Myocyte (in vitro differentiated cells): ENCODE data around the gene PNMA6E. TPM values are rescaled to one million over a fixed set of nuclear protein-coding genes. Genes with fewer than 3 reads are reported as not detected.

ENCODE experiments used
- DNase-seq: peaks from one replicate; pipeline ENCODE4 v3.0.0-alpha.2; 2012; ENCODE audit warnings: low read depth
- total RNA-seq: library from RNA; depleted of rRNA; stranded (reverse); fragments of >200 nt; gene quantifications from 2 replicates; pipeline ENCODE4 v1.2.3, GENCODE V29; 2014

The PNMA6E gene
- total RNA-seq, 1 donor from 2014 or later: not detected

DNA sequence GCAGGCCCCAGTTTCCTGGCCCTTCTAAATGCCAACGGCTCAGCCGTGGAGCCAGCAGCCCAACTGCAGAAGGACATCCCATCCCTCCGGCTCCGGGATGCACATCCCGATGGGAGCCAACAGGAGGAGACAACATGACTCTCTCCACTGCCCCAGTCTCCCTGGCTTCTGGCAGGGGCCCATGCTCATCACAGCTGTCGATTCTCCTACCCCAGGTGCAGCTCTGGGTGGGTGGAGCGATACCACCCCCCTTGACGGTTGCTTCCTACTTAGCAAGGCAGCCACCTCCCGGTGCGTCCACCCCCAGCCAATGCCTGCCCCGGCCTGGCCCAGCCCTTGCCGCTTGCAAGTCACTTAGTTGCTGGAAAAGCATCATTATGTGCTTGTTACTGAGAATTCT, 47.7 kb downstream of the PNMA6E start:
- DNase-seq: no peak

DNA sequence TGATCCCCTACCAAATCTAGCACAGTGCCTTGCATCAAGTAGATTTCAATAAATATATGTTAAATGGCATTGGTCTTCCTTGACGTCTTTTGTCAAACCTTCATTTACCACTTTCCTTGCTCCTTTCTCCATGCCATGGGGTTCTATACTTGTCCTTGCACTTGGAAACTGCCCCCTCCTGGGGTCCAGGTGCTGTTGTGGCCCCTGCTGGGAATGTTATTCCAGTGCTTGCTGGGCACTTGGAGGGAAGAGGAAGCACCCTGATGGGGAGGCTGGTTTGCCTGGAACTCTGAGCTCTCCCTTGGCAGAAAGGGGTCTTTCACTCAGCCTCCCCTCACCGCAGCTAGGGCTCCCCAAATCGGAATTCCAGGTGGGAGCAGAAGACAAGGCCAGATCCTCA, 48.3 kb downstream of the PNMA6E start:
- DNase-seq: no peak

DNA sequence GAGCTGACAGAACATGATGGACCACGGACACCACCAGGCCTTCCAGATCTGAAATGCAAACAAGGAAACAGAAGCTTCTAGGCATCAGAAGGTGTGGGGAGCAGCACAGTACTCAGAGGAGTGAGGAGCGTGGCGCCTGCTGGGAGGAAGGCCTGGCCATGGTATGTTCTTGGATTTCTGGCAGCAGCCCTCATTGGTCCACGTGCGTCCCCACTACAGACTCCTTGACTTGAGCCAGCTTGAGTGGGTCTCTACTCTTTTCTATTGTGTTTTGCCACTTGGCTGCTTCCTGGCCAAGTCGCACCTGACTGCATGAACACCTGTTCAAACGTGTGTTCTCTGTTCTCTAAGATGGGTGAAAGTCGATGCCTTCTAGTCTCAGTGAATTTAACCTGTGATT, 49.2 kb downstream of the PNMA6E start:
- DNase-seq: no peak

DNA sequence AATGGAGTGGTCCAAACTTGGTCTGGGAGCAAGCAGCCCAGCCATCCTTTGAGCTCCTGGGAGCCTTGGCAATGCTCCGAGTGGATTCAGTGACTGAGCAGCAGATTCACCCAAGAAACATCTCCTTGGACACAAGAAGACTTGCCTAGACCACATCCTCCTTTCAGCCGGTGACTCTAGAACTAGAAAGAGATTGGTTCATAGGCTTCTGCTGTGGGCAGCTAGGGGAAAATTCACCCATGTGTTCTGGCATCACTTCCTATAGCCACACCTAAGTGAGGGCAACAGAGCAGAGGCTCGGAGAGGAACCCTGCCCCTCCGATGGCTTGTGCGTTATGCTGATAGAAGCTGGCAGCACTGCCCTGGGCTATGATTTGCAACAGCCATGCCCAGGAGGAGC, 51.2 kb downstream of the PNMA6E start:
- DNase-seq: no peak

DNA sequence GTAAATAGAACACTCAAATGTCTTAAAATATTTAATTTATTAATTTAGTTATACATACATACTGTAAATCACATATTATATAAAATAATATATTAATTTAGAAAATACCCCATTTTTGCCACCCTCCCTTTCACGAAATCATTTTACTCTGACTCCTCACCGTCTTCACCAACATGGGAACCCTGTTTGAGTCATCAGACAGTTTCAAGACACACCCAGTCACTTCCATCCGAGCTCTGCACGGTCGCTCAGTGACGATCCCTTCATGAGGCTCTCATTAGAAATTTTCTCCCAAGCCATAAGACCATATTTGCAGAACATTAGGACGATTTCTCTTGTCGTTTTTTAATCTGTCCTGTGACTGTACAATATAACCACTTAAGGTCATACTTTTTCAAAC, 52.7 kb downstream of the PNMA6E start:
- no peak for DNase-seq

DNA sequence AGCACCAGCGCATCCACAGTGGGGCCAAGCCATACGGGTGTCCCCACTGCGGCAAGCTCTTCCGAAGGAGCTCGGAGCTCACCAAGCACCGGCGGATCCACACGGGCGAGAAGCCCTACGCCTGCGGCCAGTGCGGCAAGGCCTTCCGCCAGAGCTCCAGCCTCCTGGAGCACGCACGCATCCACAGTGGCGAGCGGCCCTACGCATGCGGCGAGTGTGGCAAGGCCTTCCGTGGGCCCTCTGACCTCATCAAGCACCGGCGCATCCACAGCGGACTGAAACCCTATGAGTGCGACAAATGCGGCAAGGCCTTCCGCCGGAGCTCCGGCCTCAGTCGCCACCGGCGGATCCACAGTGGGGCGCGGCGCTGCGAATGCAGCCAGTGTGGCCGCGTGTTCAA, 53.6 kb downstream of the PNMA6E start:
- DNase-seq: no peak

Other genes starting within 250 kb of the PNMA6E start
- not detected in 2 replicates for gene MAGEA1, start 222.1 kb downstream of the PNMA6E start, total RNA-seq
- not detected in 2 replicates for gene PNMA6F, start 79.6 kb downstream of the PNMA6E start, total RNA-seq
- 8.4 and 9.7 TPM in 2 replicates for gene ZNF275, start 67.2 kb downstream of the PNMA6E start, total RNA-seq
- gene ZFP92, start 10.1 kb upstream of the PNMA6E start, total RNA-seq: 0.05 TPM in 1 of 2 replicates, not detected in the other
- 0.78 and 1.5 TPM in 2 replicates for gene TREX2, start 44.7 kb upstream of the PNMA6E start, total RNA-seq
- 15.8 and 36.2 TPM in 2 replicates for gene HAUS7, start 69.2 kb upstream of the PNMA6E start, total RNA-seq
- gene BGN, start 93.6 kb upstream of the PNMA6E start, total RNA-seq: 0.94 and 1.1 TPM in 2 replicates
- gene ATP2B3, start 116.3 kb upstream of the PNMA6E start, total RNA-seq: 0.40 and 0.57 TPM in 2 replicates
- 32.6 and 35.1 TPM in 2 replicates for gene CCNQ, start 197.8 kb upstream of the PNMA6E start, total RNA-seq
- not detected in 2 replicates for gene DUSP9, start 245.9 kb upstream of the PNMA6E start, total RNA-seq